ENCODE data around the gene NR2C2AP. TPM values are rescaled to one million over a fixed set of nuclear protein-coding genes. Genes with fewer than 3 reads are reported as not detected.

Gene NR2C2AP
- total RNA-seq, 1 experiment from 2014 or later, result 25.7 TPM

GRCh38 chr19:19170873-19171672, 32.1 kb downstream of the NR2C2AP start:
- H3K36me3 ChIP-seq (ENCODE audit: low read depth), result no peaks in the 10 kb centered on the region
- no peak overlapping the region for H3K4me2 ChIP-seq
- H3K9me3 ChIP-seq (ENCODE audit: insufficient read depth, low read depth), result no peaks in the 10 kb centered on the region
- CTCF ChIA-PET, result no interaction called here
- intact Hi-C loops (cut with micrococcal nuclease; ENCODE audit: unreplicated experiment), result no loop called here
- no peaks in the 10 kb centered on the region for H3K79me2 ChIP-seq (ENCODE audit: low read depth)
- H3K27ac ChIP-seq, result no peak overlapping the region
- no peaks in the 10 kb centered on the region for H4K20me1 ChIP-seq (ENCODE audit: insufficient read depth)
- H2AFZ ChIP-seq, result no peak overlapping the region
- H3K4me1 ChIP-seq (replicated peaks; ENCODE audit: insufficient read depth), result peaks cover 9% of the 10 kb centered on the region
- peaks cover 19% of the 10 kb centered on the region; the same call in 1 of the 2 replicates for H3F3A ChIP-seq (ENCODE audit: insufficient read depth, low read depth)
- BruUV-seq (replicated peaks), result no TSS peak
- DNase-seq, result no peak
- H3K4me3 ChIP-seq, result no peak overlapping the region
- no peaks in the 10 kb centered on the region for H3K27me3 ChIP-seq (ENCODE audit: insufficient read depth, low read depth)
- no peaks in the 10 kb centered on the region for H3K9me2 ChIP-seq (ENCODE audit: insufficient read depth)
- TF ChIP-seq EZH2 (IDR thresholded peaks at IDR 0.05; ENCODE audit: low read depth) (no peak), CTCF (conservative IDR thresholded peaks at IDR 0.05) (no peak)
- POLR2A ChIA-PET (ENCODE audit: unreplicated experiment), result interaction anchor here (0.6 kb wide), 1 partner anchor 867 kb away, joined by 7 read pairs; no protein-coding TSS in a partner anchor

- Histone ChIP-seq H3F3A (ENCODE audit: insufficient read depth, low read depth) (peaks cover 14% of the 10 kb centered on the region; the same call in 1 of the 2 replicates), H3K4me3 (no peak within 1 kb of the TSS)
- no TSS peak for BruUV-seq (replicated peaks)
Measured at GRCh38 chr19:19170053-19170872, 33.0 kb downstream of the NR2C2AP start, which contains the start of gene MEF2B. Gene MEF2B (minus strand): TSS chr19:19170263. CDS start chr19:19150735, 19,528 bp downstream.

More at GRCh38 chr19:19170053-19170872, 33.0 kb downstream of the NR2C2AP start, which contains the start of gene MEF2B:
- no peak within 1 kb of the TSS for H3K27ac ChIP-seq
- peaks cover 9% of the 10 kb centered on the region for H3K4me1 ChIP-seq (replicated peaks; ENCODE audit: insufficient read depth)
- peak; percentile 44 to 76 for DNase-seq
- POLR2A ChIA-PET (ENCODE audit: unreplicated experiment), result interaction anchor here (0.6 kb wide), 1 partner anchor 1028 kb away, joined by 3 read pairs; no protein-coding TSS in a partner anchor
- no peaks in the 10 kb centered on the region for H4K20me1 ChIP-seq (ENCODE audit: insufficient read depth)
- H3K9me2 ChIP-seq (ENCODE audit: insufficient read depth), result no peaks in the 10 kb centered on the region
- H3K4me2 ChIP-seq, result peak within 1 kb of the TSS; percentile 61
- H3K79me2 ChIP-seq (ENCODE audit: low read depth), result no peaks in the 10 kb centered on the region
- intact Hi-C loops (cut with micrococcal nuclease; ENCODE audit: unreplicated experiment), result no loop called here
- no peaks in the 10 kb centered on the region for H3K36me3 ChIP-seq (ENCODE audit: low read depth)
- CTCF ChIA-PET, result interaction anchor here (0.6 kb wide), 1 partner anchor 1069 kb away, joined by 8 read pairs; no protein-coding TSS in a partner anchor
- no peaks in the 10 kb centered on the region for H3K9me3 ChIP-seq (ENCODE audit: insufficient read depth, low read depth)
- no peak within 1 kb of the TSS for H2AFZ ChIP-seq
- no peaks in the 10 kb centered on the region for H3K27me3 ChIP-seq (ENCODE audit: insufficient read depth, low read depth)
- TF ChIP-seq EZH2 (IDR thresholded peaks at IDR 0.05; ENCODE audit: low read depth) (no peak), CTCF (conservative IDR thresholded peaks at IDR 0.05) (no peak)

Measured in PC-9 (cell line).